SK-N-MC (cell line): Measurements from ENCODE around the gene MLYCD.

ENCODE experiments used
- DNase-seq: peaks from one replicate; pipeline ENCODE4 v3.0.0-alpha.2; 2011; ENCODE audit warnings: low read depth, low spot score
- H3K27ac ChIP-seq: fragments of 200-600 bp; sonication (generic); 2 replicates; pipeline ENCODE4 v1.5.1; 2016; ENCODE audit warnings: mixed run types
- H3K36me3 ChIP-seq: fragments of 200-600 bp; sonication (generic); 2 replicates; pipeline ENCODE4 v1.6.1; 2017; ENCODE audit warnings: antibody characterized with exemption, low read length, mixed read lengths; ENCODE audit not compliant: insufficient read depth
- H3K4me3 ChIP-seq: fragments of 200-600 bp; sonication (generic); 2 replicates; pipeline ENCODE4 v1.5.1; 2016
- H3K9ac ChIP-seq: fragments of 200-600 bp; sonication (generic); 2 replicates; pipeline ENCODE4 v1.8.0; 2017; ENCODE audit warnings: mixed run types, mixed read lengths; ENCODE audit not compliant: insufficient read length
- H3K9me3 ChIP-seq: fragments of 200-600 bp; sonication (generic); 2 replicates; pipeline ENCODE4 v1.6.1; 2017; ENCODE audit warnings: low read depth, mild to moderate bottlenecking, antibody characterized with exemption, low read length, moderate library complexity, mixed read lengths
- EZH2 ChIP-seq: fragments of 200-600 bp; sonication (generic); IDR thresholded peaks from one replicate; pipeline ENCODE4 v1.6.1; 2017; ENCODE audit warnings: antibody characterized with exemption
- FOXP2 ChIP-seq: optimal IDR thresholded peaks from 2 replicates; pipeline ENCODE3; 2011; ENCODE audit warnings: mild to moderate bottlenecking, moderate library complexity; ENCODE audit not compliant: insufficient read depth; ENCODE audit errors: extremely low read length, control extremely low read depth
- POLR2AphosphoS5 ChIP-seq: IDR thresholded peaks from 2 replicates; pipeline ENCODE4 v1.6.1; 2012; ENCODE audit warnings: mild to moderate bottlenecking, low read depth, low read length, borderline replicate concordance

The MLYCD gene

GRCh38 chr16:83972256-83973008, 73.5 kb downstream of the MLYCD start:
- H3K27ac ChIP-seq: no peak overlapping the region
- no peak for DNase-seq
- H3K9me3 ChIP-seq: no peaks in the 10 kb centered on the region
- TF ChIP-seq POLR2AphosphoS5: no peak
- no peak overlapping the region for H3K4me3 ChIP-seq
- no peaks in the 10 kb centered on the region for H3K36me3 ChIP-seq
- no peak overlapping the region for H3K9ac ChIP-seq

- Histone ChIP-seq H3K36me3 (no peaks in the 10 kb centered on the region), H3K9me3 (no peaks in the 10 kb centered on the region), H3K9ac (no peak overlapping the region), H3K4me3 (no peak overlapping the region), H3K27ac (no peak overlapping the region)
- no peak for TF ChIP-seq POLR2AphosphoS5
- TF ChIP-seq FOXP2: no peak
- no peak for TF ChIP-seq EZH2
- no peak for DNase-seq
Measured at GRCh38 chr16:83973077-83973476, 74.2 kb downstream of the MLYCD start.

- TF ChIP-seq EZH2 (no peak), FOXP2 (no peak), POLR2AphosphoS5 (no peak)
- Histone ChIP-seq H3K9ac (no peak overlapping the region), H3K9me3 (no peaks in the 10 kb centered on the region), H3K36me3 (no peaks in the 10 kb centered on the region), H3K4me3 (no peak overlapping the region), H3K27ac (no peak overlapping the region)
- no peak for DNase-seq
Measured at GRCh38 chr16:83973581-83974385, 74.9 kb downstream of the MLYCD start.

- no peak for DNase-seq
- Histone ChIP-seq H3K27ac (no peak overlapping the region), H3K9me3 (no peaks in the 10 kb centered on the region), H3K4me3 (no peak overlapping the region), H3K36me3 (no peaks in the 10 kb centered on the region), H3K9ac (no peak overlapping the region)
- TF ChIP-seq EZH2 (no peak), POLR2AphosphoS5 (no peak), FOXP2 (no peak)
Measured at GRCh38 chr16:83974475-83974874, 75.6 kb downstream of the MLYCD start.

- Histone ChIP-seq H3K36me3 (no peaks in the 10 kb centered on the region), H3K9me3 (no peaks in the 10 kb centered on the region), H3K27ac (no peak overlapping the region), H3K4me3 (no peak overlapping the region), H3K9ac (no peak overlapping the region)
- no peak for DNase-seq
- TF ChIP-seq POLR2AphosphoS5: no peak
- TF ChIP-seq FOXP2: no peak
- TF ChIP-seq EZH2: no peak
Measured at GRCh38 chr16:83975590-83976260, 76.8 kb downstream of the MLYCD start.
